22Rv1 (cell line): ENCODE data around the gene ADGRB3.
"Not testable (repeated sequence)": the region's sequence is repeated elsewhere in the genome, so short reads cannot be mapped to it uniquely, and the experiment has no call there.

Source experiments
- ZFX ChIP-seq: fragments of 450-650 bp; IDR thresholded peaks from 2 replicates; pipeline ENCODE4 v1.6.1; 2017; ENCODE audit warnings: antibody characterized with exemption, borderline replicate concordance
- TF ChIP-seq, protein P1 (sequence below): fragments of 450-650 bp; IDR thresholded peaks from 2 replicates; pipeline ENCODE4 v1.5.1; 2017; ENCODE audit warnings: mild to moderate bottlenecking

- TF ChIP-seq, protein P1, sequence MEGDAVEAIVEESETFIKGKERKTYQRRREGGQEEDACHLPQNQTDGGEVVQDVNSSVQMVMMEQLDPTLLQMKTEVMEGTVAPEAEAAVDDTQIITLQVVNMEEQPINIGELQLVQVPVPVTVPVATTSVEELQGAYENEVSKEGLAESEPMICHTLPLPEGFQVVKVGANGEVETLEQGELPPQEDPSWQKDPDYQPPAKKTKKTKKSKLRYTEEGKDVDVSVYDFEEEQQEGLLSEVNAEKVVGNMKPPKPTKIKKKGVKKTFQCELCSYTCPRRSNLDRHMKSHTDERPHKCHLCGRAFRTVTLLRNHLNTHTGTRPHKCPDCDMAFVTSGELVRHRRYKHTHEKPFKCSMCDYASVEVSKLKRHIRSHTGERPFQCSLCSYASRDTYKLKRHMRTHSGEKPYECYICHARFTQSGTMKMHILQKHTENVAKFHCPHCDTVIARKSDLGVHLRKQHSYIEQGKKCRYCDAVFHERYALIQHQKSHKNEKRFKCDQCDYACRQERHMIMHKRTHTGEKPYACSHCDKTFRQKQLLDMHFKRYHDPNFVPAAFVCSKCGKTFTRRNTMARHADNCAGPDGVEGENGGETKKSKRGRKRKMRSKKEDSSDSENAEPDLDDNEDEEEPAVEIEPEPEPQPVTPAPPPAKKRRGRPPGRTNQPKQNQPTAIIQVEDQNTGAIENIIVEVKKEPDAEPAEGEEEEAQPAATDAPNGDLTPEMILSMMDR, result not testable (repeated sequence)
- not testable (repeated sequence) for TF ChIP-seq ZFX
Measured at GRCh38 chr6:68814976-68815375, 179.9 kb downstream of the ADGRB3 start.
